Right lobe of liver (tissue), 6 donors: ENCODE data around the gene CYTH3. TPM values are rescaled to one million over a fixed set of nuclear protein-coding genes. Genes with fewer than 3 reads are reported as not detected.

Experiments
- ATAC-seq, 4 donors: fragments of 200-7000 bp; cut with Tn5 transposase; one replicate each; pipeline ENCODE4 v1.9.1; 2020; ENCODE audit warnings: mild to moderate bottlenecking in 4 of 4, moderate library complexity in 4 of 4
- DNase-seq, 3 donors: peaks; one replicate each; pipeline ENCODE4 v3.0.0-alpha.2; 2020
- H3K27ac ChIP-seq, 3 donors: fragments of 200-600 bp; one replicate each; pipeline ENCODE4 v1.8.0; 2022
- H3K27me3 ChIP-seq, 2 donors: fragments of 200-600 bp; one replicate each; pipeline ENCODE4 v1.8.0; 2022
- H3K36me3 ChIP-seq, 4 donors: fragments of 200-600 bp; sonication (generic) in 1 of 4; one replicate each; pipeline versions ENCODE4 v1.5.1 to v1.8.0; 2017 to 2022; ENCODE audit warnings: control low read depth in 1 of 4
- H3K4me1 ChIP-seq, 4 donors: fragments of 200-600 bp; sonication (generic) in 1 of 4; one replicate each; pipeline versions ENCODE4 v1.5.1 to v1.8.0; 2017 to 2022; ENCODE audit warnings: control low read depth in 1 of 4
- H3K4me3 ChIP-seq, 3 donors: fragments of 200-600 bp; one replicate each; pipeline ENCODE4 v1.8.0; 2022
- H3K9me3 ChIP-seq, 4 donors: fragments of 200-600 bp; sonication (generic) in 1 of 4; one replicate each; pipeline versions ENCODE4 v1.5.1 to v1.8.0; 2017 to 2022; ENCODE audit warnings: control low read depth in 1 of 4
- POLR2A ChIP-seq: fragments of 450-650 bp; IDR thresholded peaks from one replicate; pipeline ENCODE4 v1.6.1; 2017; ENCODE audit warnings: antibody characterized with exemption, mild to moderate bottlenecking
- WGBS: methylation state at CpG from one replicate; pipeline ENCODE4 v1.1.6; 2018; ENCODE audit warnings: low coverage, low lambda C conversion rate; ENCODE audit not compliant: insufficient coverage; ENCODE audit errors: missing lambda C conversion rate; 5-methylcytosine and 5-hydroxymethylcytosine counted together
- intact Hi-C, 2 donors: fragments of 100-400 bp; cut with DNase I; formaldehyde crosslinking; loops; one replicate each; pipeline versions ENCODE4 v1.11.2 to v1.14.1; 2022
- total RNA-seq, 6 experiments: library from RNA; depleted of rRNA in 2 of 6; stranded (reverse); fragments of >200 nt in 2 of 6; fragmentation: NEBNext Ultra II Directional in 3 of 6; extraction: Animal tissue kit (Norgen Biotek cat#: 25700) in 3 of 6; gene quantifications; one replicate each; pipeline versions ENCODE4 v1.1.0 to v1.2.4, GENCODE V29; 2016 to 2023
- TF ChIP-seq, protein P1 (sequence below), 4 donors: fragments of 200-600 bp in 3 of 4; fragments of 450-650 bp in 1 of 4; IDR thresholded peaks; one replicate each; pipeline versions ENCODE4 v1.5.1 to v1.8.0; 2016 to 2022; ENCODE audit warnings: antibody characterized with exemption in 4 of 4, mild to moderate bottlenecking in 2 of 4
- donor health status: DM: no; HTN: yes; CAD: no.
- donor health status: DM: no; HTN: no; CAD: no.
- donor health status: DM: no; HTN: no; CAD: no.
- donor health status: DM: no; HTN: yes; CAD: no.
- donor health status: DM: no; HTN: yes; CAD: no.

The CYTH3 gene
- total RNA-seq, 6 experiments from 2014 or later = 2.7 to 6.6 (median 4.1) TPM

DNA sequence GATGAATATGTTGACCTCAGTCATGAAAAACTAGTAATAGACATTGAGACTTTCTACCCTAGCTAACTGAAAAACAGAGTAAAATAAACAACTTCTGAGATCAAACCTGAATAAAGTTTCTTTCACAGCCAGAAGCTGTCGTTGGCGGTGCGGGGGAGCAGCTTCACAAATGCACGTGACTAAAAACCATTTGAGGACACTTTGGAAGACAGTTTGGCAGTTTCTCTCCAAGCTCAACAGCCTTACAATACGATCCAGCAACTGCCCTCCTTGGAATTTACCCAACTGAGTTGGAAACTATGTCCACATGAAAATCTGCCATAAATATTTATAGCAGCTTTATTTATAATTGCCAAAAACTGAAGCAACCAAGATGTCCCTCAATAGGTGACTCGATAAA is 63.1 kb downstream of the CYTH3 start:
- WGBS = 58% methylated on average over 6 of the region's 6 CpGs
- no peak overlapping the region for H3K4me3 ChIP-seq
- TF ChIP-seq, protein P1, sequence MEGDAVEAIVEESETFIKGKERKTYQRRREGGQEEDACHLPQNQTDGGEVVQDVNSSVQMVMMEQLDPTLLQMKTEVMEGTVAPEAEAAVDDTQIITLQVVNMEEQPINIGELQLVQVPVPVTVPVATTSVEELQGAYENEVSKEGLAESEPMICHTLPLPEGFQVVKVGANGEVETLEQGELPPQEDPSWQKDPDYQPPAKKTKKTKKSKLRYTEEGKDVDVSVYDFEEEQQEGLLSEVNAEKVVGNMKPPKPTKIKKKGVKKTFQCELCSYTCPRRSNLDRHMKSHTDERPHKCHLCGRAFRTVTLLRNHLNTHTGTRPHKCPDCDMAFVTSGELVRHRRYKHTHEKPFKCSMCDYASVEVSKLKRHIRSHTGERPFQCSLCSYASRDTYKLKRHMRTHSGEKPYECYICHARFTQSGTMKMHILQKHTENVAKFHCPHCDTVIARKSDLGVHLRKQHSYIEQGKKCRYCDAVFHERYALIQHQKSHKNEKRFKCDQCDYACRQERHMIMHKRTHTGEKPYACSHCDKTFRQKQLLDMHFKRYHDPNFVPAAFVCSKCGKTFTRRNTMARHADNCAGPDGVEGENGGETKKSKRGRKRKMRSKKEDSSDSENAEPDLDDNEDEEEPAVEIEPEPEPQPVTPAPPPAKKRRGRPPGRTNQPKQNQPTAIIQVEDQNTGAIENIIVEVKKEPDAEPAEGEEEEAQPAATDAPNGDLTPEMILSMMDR (IDR thresholded peaks at IDR 0.05) = no peak
- TF ChIP-seq POLR2A = no peak

DNA sequence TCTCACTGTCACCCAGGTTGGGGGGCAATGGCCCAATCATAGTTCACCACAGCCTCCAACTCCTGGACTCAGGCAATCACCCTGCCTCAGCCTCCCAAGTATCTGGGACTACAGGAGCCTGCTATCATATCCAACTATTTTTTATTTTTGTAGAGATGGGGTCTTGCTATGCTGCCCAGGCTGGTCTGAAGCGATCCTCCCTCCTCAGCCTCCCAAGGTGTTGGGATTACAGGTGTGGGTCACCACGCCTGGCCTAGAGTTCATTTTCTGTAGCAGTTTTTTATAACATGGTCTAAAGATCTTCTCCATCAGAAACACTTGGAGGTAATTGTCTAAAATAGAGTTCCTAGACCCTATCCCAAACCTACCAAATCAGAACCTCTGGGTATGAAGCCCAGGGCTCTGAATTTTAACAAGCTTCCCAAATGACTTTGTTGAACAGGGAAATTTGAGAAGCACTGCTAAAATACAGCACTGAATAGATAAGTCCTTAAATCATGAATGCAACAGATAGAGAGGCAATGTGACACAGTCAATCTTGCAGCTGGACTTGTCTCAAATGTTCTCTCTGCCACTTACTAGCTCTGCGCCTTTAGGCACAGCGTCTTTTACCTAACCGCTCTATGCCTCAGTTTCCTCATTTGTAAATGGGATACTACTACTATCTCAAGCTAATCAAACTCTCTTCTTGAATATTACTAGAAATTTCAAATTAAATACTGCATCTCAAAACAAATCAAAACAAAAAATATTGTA is 63.7 kb downstream of the CYTH3 start:
- DNase-seq = no peak
- 94% methylated on average over 5 of the region's 5 CpGs for WGBS
- TF ChIP-seq, protein P1 (IDR thresholded peaks at IDR 0.05) = no peak
- no peak for TF ChIP-seq POLR2A
- intact Hi-C loops = no loop called here
- Histone ChIP-seq H3K36me3 (no peaks in the 10 kb centered on the region), H3K27me3 (no peaks in the 10 kb centered on the region), H3K4me3 (no peak overlapping the region), H3K27ac (no peak overlapping the region), H3K4me1 (no peaks in the 10 kb centered on the region), H3K9me3 (no peaks in the 10 kb centered on the region)
- no peak for ATAC-seq

More for the DNA sequence above, 63.1 kb downstream of the CYTH3 start:
- H3K9me3 ChIP-seq = no peaks in the 10 kb centered on the region
- intact Hi-C loops = no loop called here
- no peaks in the 10 kb centered on the region for H3K4me1 ChIP-seq
- H3K36me3 ChIP-seq = no peaks in the 10 kb centered on the region
- H3K27me3 ChIP-seq = no peaks in the 10 kb centered on the region
- no peak overlapping the region for H3K27ac ChIP-seq
- no peak for DNase-seq
- ATAC-seq = no peak

DNA sequence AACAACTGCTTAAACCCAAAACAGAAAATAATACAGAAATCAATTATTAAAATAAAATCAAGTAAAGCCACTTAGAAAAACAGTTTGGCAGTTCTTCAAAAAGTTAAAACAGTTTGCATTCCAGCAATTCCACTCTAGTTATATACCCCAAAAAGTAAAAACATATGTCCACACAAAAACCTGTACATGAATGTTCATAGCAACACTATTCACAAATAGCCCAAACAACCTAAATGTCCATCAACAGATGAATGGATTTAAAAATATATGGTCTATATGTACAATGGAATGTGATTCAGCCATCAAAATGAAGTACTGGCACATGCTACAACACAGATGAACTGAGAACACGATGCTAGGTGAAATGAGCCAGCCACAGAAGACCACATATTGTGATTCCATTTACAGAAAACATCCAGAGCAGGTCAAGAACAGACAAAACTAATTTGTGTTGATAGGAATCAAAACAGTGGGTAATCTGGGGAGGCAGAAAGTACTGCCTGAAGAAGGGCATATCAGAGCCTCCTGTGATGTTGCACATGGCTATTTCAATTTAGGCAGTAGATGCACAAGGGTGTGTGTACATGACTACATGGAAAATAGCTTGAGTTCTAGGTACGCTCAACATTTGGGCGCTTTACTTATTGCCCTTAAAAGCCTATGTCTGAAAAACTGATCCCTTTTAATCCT is 66.3 kb downstream of the CYTH3 start:
- no peaks in the 10 kb centered on the region for H3K27me3 ChIP-seq
- no peak overlapping the region for H3K27ac ChIP-seq
- H3K9me3 ChIP-seq = no peaks in the 10 kb centered on the region
- WGBS = 85% methylated on average over 3 of the region's 3 CpGs
- no peak for DNase-seq
- TF ChIP-seq, protein P1 (IDR thresholded peaks at IDR 0.05) = no peak
- TF ChIP-seq POLR2A = no peak
- intact Hi-C loops = no loop called here
- no peak for ATAC-seq
- no peaks in the 10 kb centered on the region for H3K4me1 ChIP-seq
- no peak overlapping the region for H3K4me3 ChIP-seq
- H3K36me3 ChIP-seq = no peaks in the 10 kb centered on the region

DNA sequence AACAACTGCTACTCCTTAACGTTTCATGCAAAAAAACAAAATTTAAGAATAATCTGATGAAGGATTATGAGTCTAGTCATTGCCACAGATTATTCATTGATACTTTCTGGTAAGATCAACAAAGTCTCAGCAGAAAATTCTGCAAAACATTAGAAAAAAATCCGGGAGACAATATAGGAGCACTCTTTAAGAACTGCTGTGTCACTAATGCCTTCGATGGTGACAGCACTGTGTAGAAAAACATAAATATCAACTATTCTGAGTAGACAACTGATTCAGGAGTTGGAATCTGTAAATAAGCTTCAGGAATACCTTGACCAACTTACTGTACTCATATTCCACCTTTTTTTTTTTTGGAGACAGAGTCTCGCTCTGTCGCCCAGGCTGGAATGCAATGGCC is 69.0 kb downstream of the CYTH3 start:
- TF ChIP-seq, protein P1 (IDR thresholded peaks at IDR 0.05) = no peak
- no peak for TF ChIP-seq POLR2A
- WGBS = 91% methylated on average over 5 of the region's 5 CpGs
- intact Hi-C loops = no loop called here

More for the DNA sequence above, 69.0 kb downstream of the CYTH3 start:
- Histone ChIP-seq H3K27ac (no peak overlapping the region), H3K36me3 (no peaks in the 10 kb centered on the region), H3K27me3 (no peaks in the 10 kb centered on the region), H3K9me3 (no peaks in the 10 kb centered on the region), H3K4me1 (no peaks in the 10 kb centered on the region), H3K4me3 (no peak overlapping the region)
- ATAC-seq = no peak
- DNase-seq = no peak
